ENCODE measurements around the gene SOX13. TPM values are rescaled to one million over a fixed set of nuclear protein-coding genes. Genes with fewer than 3 reads are reported as not detected.

The SOX13 gene
- total RNA-seq, 1 experiment from 2014 or later = 81.9 TPM

GRCh38 chr1:204041803-204042505, 31.0 kb upstream of the SOX13 start:
- no peaks in the 10 kb centered on the region for H4K20me1 ChIP-seq (ENCODE audit: low read length)
- H3K4me1 ChIP-seq (ENCODE audit: insufficient read depth, low read length) = no peaks in the 10 kb centered on the region
- H3K27ac ChIP-seq (ENCODE audit: low read length) = no peak overlapping the region
- H3F3A ChIP-seq (ENCODE audit: low read length, unreplicated experiment) = no peaks in the 10 kb centered on the region
- H3K9me3 ChIP-seq (ENCODE audit: low read length) = no peaks in the 10 kb centered on the region
- H3K4me2 ChIP-seq (ENCODE audit: low read length) = no peak overlapping the region
- POLR2A ChIA-PET (ENCODE audit: unreplicated experiment) = no interaction called here
- no peak for ATAC-seq
- H3K36me3 ChIP-seq (ENCODE audit: low read depth, low read length) = no peaks in the 10 kb centered on the region
- no peaks in the 10 kb centered on the region for H3K9me2 ChIP-seq (replicated peaks; ENCODE audit: low read length)
- intact Hi-C loops (cut with micrococcal nuclease) = no loop called here
- no peak for TF ChIP-seq CTCF (conservative IDR thresholded peaks at IDR 0.05; ENCODE audit: low read depth, low read length)
- BruUV-seq (replicated peaks) = no TSS peak
- CTCF ChIA-PET = no interaction called here
- no peak overlapping the region for H2AFZ ChIP-seq (ENCODE audit: low read length)
- H3K4me3 ChIP-seq (ENCODE audit: low read length) = no peak overlapping the region
- H3K79me2 ChIP-seq (ENCODE audit: low read length) = no peaks in the 10 kb centered on the region
- no peak for DNase-seq
- H3K9ac ChIP-seq (ENCODE audit: low read length) = no peak overlapping the region
- H3K27me3 ChIP-seq (ENCODE audit: low read length) = no peaks in the 10 kb centered on the region

- no peaks in the 10 kb centered on the region for H3K36me3 ChIP-seq (ENCODE audit: low read depth, low read length)
- no peaks in the 10 kb centered on the region for H3K9me2 ChIP-seq (replicated peaks; ENCODE audit: low read length)
- ChIA-PET POLR2A (ENCODE audit: unreplicated experiment) (no interaction called here), CTCF (no interaction called here)
- no TSS peak for BruUV-seq (replicated peaks)
- no peak for ATAC-seq
- H3K79me2 ChIP-seq (ENCODE audit: low read length) = no peaks in the 10 kb centered on the region
- H3K4me2 ChIP-seq (ENCODE audit: low read length) = no peak overlapping the region
- no peaks in the 10 kb centered on the region for H4K20me1 ChIP-seq (ENCODE audit: low read length)
- intact Hi-C loops (cut with micrococcal nuclease) = no loop called here
- H3K9ac ChIP-seq (ENCODE audit: low read length) = no peak overlapping the region
- H3K9me3 ChIP-seq (ENCODE audit: low read length) = no peaks in the 10 kb centered on the region
- no peaks in the 10 kb centered on the region for H3K4me1 ChIP-seq (ENCODE audit: insufficient read depth, low read length)
- H3K4me3 ChIP-seq (ENCODE audit: low read length) = no peak overlapping the region
- H3F3A ChIP-seq (ENCODE audit: low read length, unreplicated experiment) = no peaks in the 10 kb centered on the region
- no peak overlapping the region for H2AFZ ChIP-seq (ENCODE audit: low read length)
- no peak for TF ChIP-seq EZH2 (IDR thresholded peaks at IDR 0.05; ENCODE audit: low read length, unreplicated experiment)
- TF ChIP-seq EZH2phosphoT487 (IDR thresholded peaks at IDR 0.05; ENCODE audit: borderline replicate concordance, low read length) = no peak
- TF ChIP-seq CTCF (conservative IDR thresholded peaks at IDR 0.05; ENCODE audit: low read depth, low read length) = no peak
- no peaks in the 10 kb centered on the region for H3K27me3 ChIP-seq (ENCODE audit: low read length)
- DNase-seq = no peak
- no peak overlapping the region for H3K27ac ChIP-seq (ENCODE audit: low read length)
Measured at GRCh38 chr1:204042516-204042915, 30.4 kb upstream of the SOX13 start.

GRCh38 chr1:204043680-204044079, 29.2 kb upstream of the SOX13 start:
- no peak for ATAC-seq
- Histone ChIP-seq H3K9ac (ENCODE audit: low read length) (no peak overlapping the region), H2AFZ (ENCODE audit: low read length) (no peak overlapping the region), H3K9me2 (replicated peaks; ENCODE audit: low read length) (no peaks in the 10 kb centered on the region), H3K27me3 (ENCODE audit: low read length) (no peaks in the 10 kb centered on the region), H3K9me3 (ENCODE audit: low read length) (no peaks in the 10 kb centered on the region), H3K4me3 (ENCODE audit: low read length) (no peak overlapping the region), H4K20me1 (ENCODE audit: low read length) (no peaks in the 10 kb centered on the region), H3K4me2 (ENCODE audit: low read length) (no peak overlapping the region), H3K4me1 (ENCODE audit: insufficient read depth, low read length) (no peaks in the 10 kb centered on the region), H3K27ac (ENCODE audit: low read length) (no peak overlapping the region), H3K36me3 (ENCODE audit: low read depth, low read length) (no peaks in the 10 kb centered on the region), H3F3A (ENCODE audit: low read length, unreplicated experiment) (no peaks in the 10 kb centered on the region), H3K79me2 (ENCODE audit: low read length) (no peaks in the 10 kb centered on the region)
- CTCF ChIA-PET = no interaction called here
- intact Hi-C loops (cut with micrococcal nuclease) = no loop called here
- POLR2A ChIA-PET (ENCODE audit: unreplicated experiment) = no interaction called here
- DNase-seq = no peak
- TF ChIP-seq CTCF (conservative IDR thresholded peaks at IDR 0.05; ENCODE audit: low read depth, low read length) (no peak), EZH2 (IDR thresholded peaks at IDR 0.05; ENCODE audit: low read length, unreplicated experiment) (no peak), EZH2phosphoT487 (IDR thresholded peaks at IDR 0.05; ENCODE audit: borderline replicate concordance, low read length) (no peak)
- BruUV-seq (replicated peaks) = no TSS peak

Measured in PC-3 (cell line).